Hepatic stellate cell (primary cell): Measurements from ENCODE around the gene FHAD1.
"Not testable (repeated sequence)": the region's sequence is repeated elsewhere in the genome, so short reads cannot be mapped to it uniquely, and the experiment has no call there.

Experiments
- DNase-seq: peaks from one replicate; pipeline ENCODE4 v3.0.0; 2011; ENCODE audit warnings: low spot score

Gene FHAD1

DNA sequence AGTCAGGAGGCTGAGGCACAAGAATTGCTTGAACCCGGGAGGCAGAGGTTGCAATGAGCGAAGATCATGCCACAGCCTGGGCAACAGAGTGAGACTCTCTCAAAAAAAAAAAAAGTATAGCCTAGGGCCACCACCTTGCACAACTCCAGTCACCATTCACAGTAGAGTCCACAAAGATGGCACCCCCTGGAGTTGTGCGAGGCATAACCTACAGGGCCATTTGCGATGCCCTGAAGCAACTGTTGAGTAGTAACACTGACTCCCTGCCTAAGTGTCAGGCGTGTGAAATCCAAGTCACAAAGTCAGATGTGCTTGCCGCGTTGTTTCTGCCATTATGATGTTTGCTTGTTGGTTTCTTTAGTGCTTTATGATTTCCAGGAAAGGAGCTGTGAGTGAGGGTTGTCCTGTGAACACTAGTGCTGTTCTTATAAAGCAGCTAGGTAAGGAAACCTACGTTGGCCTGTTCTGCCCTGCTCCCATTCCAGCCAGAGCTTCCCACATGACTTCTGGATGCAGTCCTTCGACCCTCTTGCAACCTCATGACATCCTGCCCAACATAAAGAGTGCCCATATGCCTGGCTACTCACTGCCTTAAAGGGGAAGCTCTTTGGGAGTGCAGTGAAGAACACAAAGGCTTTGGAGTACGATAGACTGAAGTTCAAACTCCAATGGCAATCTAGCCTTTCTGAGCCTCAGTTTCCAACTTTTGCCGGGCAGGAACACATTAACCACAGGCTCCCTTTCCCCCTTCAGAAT is 29.8 kb downstream of the FHAD1 start:
- no peak for DNase-seq

GRCh38 chr1:15277447-15277838 is 30.4 kb downstream of the FHAD1 start:
- no peak for DNase-seq

DNA sequence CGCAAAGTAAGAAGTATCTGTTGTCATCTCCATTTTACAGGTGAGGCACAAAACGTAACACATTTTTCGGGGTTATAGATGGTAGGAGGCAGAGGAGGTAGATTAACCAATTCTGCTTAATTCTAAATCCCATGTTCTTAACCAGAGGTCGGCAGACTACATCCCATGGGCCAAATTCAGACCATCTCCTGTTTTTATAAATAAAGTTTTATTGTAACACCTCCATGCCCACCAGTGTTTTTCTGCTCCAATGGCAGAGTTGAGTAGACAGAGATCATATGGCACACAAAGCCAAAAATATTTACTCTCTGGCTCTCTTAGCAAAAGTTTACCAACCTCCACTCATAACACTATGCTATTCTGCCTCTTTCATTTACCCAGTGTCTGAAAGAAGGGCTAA is 30.9 kb downstream of the FHAD1 start:
- no peak for DNase-seq

DNA sequence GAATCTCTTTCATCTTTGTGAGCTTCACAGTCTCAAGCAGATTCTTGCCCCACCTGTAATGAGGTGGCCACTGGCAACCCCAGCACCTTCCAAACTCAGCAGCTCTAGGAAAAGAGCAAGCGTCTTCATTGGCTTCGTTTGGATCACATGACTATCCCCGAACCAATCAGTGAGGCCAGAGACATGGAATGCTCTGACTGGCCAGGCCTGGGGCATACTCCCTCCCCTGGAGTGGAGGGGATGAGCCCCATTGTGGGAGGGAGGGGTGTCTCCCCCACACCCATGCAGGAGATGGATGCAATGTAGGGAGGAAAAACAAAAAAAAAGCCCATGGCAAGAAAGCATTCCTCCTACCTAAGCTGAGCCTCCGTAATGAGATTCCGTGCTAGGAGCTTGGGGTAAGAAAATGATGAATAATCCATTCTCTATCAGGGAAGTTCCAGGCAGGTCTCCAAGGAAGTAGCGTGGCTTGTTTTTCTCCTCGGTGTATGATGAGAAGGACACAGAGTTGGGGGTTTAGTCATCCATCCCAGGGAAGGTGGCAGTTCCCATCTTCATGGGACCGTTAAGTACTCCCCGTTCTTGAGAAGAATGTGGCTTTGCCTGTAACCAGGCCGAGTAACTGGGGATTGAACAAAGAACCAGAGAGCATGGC is 32.7 kb downstream of the FHAD1 start:
- DNase-seq: no peak

DNA sequence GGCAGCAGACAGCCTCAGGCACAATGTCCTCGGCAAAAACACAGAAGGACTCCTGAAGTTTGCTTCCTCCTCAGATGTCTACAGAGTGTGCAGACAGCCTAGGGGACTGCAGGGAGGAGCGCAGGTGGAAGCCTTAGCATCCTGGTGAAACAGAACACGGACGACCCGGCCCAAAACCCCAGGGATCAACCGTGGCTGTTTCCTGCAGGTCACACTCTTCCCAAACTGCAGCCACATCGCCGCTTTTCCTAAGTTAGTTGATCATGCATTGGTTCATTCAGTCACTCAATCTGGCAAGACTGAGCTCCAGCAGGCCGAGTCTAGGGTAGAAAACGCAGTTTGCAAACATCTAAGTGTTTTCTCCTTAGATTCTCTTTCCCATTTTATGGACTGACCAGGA is 33.4 kb downstream of the FHAD1 start:
- DNase-seq: no peak

- no peak for DNase-seq
Measured at GRCh38 chr1:15282038-15282437, 35.0 kb downstream of the FHAD1 start.

DNA sequence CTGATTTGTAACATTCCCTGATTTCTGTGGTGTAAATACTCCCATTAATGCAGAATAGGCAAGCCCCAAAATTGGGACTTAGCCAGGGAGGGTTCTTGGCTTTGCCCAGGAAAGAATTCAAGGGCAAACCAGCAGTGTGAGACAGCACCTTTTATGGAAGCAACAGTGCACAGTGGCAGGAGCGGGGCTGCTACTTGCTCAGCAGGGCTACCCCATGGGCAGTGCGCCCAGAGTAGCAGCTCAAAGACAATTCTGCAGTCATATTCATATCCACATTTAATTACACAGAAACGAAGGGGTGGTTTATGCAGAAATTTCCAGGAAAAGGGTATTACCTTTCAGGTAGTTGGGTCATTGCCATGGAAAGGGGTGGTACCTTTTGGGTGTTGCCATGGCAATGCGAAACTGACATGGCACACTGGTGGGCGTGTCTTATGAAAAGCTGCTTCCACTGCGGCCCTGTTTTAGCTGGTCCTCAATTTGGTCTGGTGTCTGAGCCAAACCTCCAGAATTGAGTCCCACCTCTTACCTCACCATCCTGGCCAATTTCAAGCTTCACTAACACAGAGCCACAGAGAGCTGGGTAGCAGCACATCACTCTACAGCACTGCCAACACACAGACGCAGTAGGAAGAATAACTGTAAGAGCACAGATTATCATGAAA is 35.9 kb downstream of the FHAD1 start:
- DNase-seq: no peak

DNA sequence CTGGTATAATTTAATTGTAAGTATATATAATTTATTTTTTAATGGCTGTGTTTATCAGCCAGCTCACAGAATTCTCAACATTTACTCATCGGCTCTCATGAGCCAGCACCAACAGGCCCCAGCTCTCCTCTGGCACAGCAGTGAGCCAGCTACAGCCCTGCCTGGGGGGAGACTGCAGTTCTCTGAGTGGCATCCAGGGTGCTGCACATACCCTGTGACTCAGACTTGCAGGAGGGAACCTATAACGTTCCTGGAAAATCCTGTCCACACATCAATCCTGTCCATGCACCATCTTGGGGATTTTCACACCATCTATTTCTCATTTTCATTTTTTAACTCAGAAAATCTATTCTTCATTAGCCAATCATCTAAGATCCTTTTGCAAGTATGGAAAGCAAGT is 36.5 kb downstream of the FHAD1 start:
- no peak for DNase-seq

DNA sequence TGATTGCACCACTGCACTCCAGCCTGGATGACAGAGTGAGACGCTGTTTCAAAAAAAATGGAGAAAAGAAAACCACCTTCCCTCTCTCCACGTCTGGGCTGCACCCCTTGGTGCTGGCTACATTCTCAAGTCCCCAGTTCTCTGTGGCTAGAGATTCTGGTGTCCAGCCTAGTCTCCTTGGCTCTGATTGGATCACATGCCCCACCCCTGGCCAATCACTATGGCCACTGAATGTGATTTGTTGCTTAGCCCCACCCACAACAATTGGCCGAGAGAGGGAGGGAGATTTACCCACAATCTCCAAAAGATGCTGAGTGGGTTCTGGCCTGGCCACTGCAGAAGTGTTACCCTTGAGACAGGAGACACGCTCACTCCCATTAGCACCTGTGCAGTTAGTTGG is 39.4 kb downstream of the FHAD1 start:
- no peak for DNase-seq

- no peak for DNase-seq
Measured at GRCh38 chr1:15287035-15287979, 40.3 kb downstream of the FHAD1 start.

GRCh38 chr1:15288173-15288926 is 41.3 kb downstream of the FHAD1 start:
- DNase-seq: no peak

DNA sequence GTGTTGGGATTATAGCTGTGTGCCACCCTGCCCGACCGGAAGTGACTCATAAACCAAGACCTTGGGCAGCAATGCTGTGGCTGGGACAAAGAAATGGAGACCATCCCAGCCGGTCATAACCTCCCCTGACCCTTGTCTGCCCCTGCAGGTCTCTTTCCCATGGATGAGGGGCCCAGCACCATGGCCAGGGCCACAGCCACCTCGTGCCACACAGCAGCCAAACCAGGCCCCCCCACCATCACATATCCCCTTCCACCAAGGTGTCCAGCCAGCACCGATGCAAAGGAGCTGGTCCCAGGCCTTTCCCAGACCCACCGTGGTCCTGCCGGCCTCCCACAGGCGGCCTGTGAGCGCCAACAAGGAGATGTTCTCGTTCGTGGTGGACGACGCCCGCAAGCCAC is 42.2 kb downstream of the FHAD1 start:
- no peak for DNase-seq

- peak; percentile 28 for DNase-seq
Measured at GRCh38 chr1:15290382-15290781, 43.4 kb downstream of the FHAD1 start.

DNA sequence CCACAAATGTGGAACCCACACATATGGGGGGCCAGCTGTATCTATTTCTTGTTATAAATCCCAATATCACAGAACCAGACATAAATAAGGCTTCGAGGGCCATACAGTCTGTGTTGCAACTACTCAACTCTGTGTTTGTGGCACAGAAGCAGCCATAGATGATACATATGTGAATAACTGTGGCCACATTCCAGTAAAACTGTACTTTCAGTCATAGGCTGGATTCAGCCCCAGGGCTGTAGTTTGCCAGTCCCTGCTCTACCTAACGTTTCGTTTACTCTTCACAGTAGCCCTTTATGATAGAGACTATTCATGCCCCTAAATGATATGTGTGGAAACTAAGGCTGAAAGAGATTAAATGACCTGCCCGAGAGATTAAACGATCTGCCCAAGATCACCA is 48.7 kb downstream of the FHAD1 start:
- DNase-seq: no peak

DNA sequence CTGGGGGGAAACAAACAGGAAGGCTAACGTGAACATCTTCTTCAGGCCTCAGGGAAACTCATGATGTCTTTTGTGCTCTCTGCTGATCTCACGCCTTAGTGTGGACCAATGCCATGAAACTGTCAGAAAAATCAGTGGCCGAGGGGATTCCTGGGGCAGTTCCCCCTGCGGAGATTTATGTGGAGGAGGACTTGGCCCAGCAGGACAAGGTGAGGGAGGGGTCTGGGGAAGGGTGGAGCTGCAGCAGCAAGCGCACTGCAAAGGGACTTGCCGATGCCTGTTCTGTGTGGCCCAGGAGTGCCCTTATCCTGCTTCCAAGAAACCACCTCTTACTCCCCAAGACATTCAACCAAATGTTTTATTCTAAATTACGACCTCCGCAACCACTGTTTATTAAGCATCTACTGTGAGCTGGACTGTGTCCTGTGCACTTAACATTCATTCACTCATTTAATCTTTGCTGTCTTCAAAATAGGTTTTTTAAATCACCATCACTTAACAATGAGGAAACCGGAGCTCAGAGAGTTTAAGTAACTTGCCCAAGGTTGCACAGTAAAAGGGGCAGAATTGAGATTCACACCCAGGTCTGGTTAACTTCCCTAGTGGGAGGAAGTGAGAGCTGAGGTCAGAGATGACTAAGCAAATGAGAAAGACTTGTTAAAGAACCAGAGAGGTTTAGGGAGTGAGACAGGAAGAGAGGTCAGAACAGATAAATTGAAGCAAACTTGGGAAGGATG is 49.7 kb downstream of the FHAD1 start:
- DNase-seq: no peak

GRCh38 chr1:15297975-15298374 is 51.0 kb downstream of the FHAD1 start:
- DNase-seq: not testable (repeated sequence)

DNA sequence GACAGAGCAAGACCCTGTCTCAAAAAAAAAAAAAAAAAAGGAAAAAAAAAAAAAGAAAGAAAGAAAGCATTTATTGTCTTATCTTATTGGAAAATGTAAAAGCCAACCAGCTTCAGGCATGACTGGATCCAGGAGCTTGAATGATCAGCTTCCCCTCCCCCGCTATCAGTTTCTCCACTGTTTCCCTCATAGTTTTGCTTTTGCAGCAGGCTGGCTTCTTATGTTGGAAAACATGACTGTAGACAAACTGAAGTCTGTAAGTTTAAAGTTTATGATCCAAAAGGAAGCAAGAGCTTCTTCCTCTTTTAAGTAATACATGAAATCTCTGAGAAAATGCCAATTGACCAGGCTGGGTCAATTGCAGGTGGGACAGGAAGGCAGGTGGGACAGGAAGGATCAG is 52.2 kb downstream of the FHAD1 start:
- DNase-seq: no peak

- DNase-seq: no peak
Measured at GRCh38 chr1:15299806-15300205, 52.8 kb downstream of the FHAD1 start.

DNA sequence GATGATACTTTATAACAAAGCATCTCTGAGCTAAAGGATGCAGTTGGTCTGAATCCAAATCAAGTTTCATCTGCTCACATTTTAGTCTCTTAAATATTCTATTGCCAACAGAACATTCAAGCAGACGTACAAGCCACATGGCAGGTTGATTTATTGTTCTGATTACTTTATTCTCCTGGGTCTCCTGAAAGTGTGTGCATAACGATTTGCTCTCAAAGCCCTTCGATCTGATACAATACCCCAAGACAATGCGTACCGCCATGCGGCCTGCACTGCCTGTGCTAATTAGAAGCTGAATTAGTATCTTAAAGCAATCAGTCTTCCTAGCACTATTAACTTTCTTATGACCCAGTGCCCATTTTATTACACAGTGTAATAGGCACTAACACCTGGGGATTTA is 56.9 kb downstream of the FHAD1 start:
- DNase-seq: no peak

DNA sequence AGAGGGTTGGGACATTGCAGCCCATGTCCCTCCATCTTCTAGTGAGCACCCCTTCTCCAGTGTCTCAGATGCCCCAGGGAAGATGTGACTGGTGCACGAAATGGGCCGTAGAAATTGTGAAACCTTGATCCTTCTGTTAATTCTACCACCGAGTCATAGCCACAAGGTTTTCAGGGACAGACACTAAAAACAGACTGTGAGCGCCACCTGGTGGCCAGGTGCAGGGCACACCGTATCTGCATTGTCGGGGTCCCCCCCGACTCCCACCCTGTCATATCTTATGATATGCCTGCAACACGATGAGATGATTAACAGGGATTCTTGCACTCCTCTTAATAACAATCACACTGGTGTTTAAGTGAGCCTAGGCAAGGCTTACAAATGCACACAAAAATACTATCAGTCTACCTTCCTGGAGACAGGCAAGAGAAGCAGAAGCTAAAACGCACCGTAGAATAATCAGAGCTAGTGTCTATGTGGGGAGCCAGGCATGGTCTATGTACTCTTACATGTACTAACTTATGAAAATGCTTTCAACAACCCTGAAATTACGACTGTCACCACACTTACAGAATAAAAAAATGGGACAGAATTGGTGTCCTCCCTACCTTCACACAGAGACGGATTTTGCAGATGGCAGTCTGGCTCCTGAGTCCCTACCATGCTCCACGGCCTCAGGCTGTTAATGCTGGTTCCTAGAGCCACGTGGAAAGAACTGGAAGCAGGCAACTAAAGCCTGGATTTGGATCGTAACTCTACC is 57.9 kb downstream of the FHAD1 start:
- peak; percentile 35 for DNase-seq
